ENCODE measurements around the gene PDE1C. TPM values are rescaled to one million over a fixed set of nuclear protein-coding genes. Genes with fewer than 3 reads are reported as not detected.

The PDE1C gene
- total RNA-seq, 1 donor from 2014 or later = 15.5 TPM

DNA sequence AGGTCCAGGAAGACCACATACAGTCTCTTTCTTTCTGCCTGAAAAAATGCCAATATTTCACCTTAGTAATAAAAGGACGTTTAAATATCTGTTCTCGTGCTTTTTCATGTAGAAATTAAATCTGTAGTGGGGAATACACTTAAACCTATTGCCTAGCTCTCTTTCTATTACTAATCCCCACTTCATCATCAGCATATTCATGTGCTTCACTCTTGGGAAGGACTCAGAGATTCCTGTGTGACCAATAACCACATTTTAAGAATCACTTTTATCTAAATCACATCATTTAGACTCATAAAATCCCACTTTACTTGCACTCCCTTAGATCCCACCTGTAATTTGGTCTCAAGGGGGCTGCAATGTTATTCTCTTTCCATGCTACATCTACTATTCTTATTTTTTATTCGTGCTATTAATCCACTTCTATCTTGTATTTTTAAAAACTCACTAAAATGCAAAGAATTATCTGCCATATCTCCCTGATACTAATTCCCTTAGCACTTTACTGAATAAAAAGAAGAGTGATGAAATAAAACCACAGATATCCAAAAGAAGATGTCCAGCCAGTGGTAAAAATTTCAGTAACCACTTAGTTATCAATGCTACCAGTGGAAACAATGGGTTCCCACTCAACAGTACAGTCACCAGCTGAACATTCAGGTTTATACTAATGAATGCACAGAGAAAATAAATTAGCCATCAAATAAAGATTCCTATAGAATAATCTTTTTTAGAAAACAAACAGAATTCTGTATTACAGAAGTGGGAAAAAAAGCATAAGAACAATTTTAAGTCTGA, 281.1 kb downstream of the PDE1C start:
- no peaks in the 10 kb centered on the region for H3K27me3 ChIP-seq (ENCODE audit: low read depth)
- no peaks in the 10 kb centered on the region for H3K4me1 ChIP-seq
- ATAC-seq (no peak), DNase-seq (no peak)
- no peaks in the 10 kb centered on the region for H3K9me3 ChIP-seq
- intact Hi-C loops (cut with DNase I) = no loop called here
- H3K4me3 ChIP-seq = no peak overlapping the region
- TF ChIP-seq, protein P1, sequence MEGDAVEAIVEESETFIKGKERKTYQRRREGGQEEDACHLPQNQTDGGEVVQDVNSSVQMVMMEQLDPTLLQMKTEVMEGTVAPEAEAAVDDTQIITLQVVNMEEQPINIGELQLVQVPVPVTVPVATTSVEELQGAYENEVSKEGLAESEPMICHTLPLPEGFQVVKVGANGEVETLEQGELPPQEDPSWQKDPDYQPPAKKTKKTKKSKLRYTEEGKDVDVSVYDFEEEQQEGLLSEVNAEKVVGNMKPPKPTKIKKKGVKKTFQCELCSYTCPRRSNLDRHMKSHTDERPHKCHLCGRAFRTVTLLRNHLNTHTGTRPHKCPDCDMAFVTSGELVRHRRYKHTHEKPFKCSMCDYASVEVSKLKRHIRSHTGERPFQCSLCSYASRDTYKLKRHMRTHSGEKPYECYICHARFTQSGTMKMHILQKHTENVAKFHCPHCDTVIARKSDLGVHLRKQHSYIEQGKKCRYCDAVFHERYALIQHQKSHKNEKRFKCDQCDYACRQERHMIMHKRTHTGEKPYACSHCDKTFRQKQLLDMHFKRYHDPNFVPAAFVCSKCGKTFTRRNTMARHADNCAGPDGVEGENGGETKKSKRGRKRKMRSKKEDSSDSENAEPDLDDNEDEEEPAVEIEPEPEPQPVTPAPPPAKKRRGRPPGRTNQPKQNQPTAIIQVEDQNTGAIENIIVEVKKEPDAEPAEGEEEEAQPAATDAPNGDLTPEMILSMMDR (IDR thresholded peaks at IDR 0.05) = no peak
- no peaks in the 10 kb centered on the region for H3K36me3 ChIP-seq
- no peak overlapping the region for H3K27ac ChIP-seq

DNA sequence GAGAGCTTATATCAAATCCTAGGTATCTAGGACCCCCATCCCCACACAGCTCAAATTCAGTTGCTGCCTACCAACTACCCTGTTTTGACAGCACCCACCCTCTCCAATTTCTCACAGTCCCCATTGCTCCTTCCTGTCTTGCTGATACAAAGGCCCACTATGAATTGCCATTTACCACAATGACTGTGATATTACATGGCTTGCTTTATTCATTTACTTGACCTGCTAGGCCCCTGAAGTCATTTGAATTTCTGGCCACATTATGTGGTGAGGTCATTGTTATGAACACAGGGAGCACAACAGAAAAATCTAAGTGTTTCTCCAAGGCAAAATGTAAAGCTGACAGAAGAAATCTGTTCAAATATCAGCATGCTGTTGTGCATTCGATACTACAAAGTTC, 281.8 kb downstream of the PDE1C start:
- Histone ChIP-seq H3K36me3 (no peaks in the 10 kb centered on the region), H3K4me1 (no peaks in the 10 kb centered on the region), H3K27ac (no peak overlapping the region), H3K9me3 (no peaks in the 10 kb centered on the region), H3K27me3 (ENCODE audit: low read depth) (no peaks in the 10 kb centered on the region), H3K4me3 (no peak overlapping the region)
- TF ChIP-seq, protein P1 (IDR thresholded peaks at IDR 0.05) = no peak
- DNase-seq (no peak), ATAC-seq (no peak)
- intact Hi-C loops (cut with DNase I) = no loop called here

DNA sequence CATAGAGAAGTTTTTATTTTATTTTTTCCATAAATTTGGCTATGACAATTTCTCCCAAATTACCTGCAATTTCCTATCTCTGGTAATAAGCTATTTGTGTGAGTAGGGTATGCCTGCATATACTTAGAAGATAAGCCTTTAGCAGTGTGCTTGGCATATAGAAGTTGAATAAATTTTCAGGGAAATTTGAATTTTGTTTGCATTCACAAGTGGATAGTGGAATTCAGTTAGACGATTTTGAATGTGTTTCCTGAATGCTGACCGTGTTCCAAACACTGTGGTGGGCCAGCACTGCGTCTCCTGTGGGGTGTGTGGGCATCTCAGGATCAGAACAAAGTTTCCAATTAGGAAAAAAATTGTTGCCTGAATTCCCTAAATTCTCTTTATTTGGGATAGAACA, 283.9 kb downstream of the PDE1C start:
- H3K27me3 ChIP-seq (ENCODE audit: low read depth) = no peaks in the 10 kb centered on the region
- no peak overlapping the region for H3K4me3 ChIP-seq
- no peaks in the 10 kb centered on the region for H3K4me1 ChIP-seq
- DNase-seq = no peak
- intact Hi-C loops (cut with DNase I) = no loop called here
- no peaks in the 10 kb centered on the region for H3K9me3 ChIP-seq
- H3K27ac ChIP-seq = no peak overlapping the region
- H3K36me3 ChIP-seq = no peaks in the 10 kb centered on the region
- TF ChIP-seq, protein P1 (IDR thresholded peaks at IDR 0.05) = no peak
- no peak for ATAC-seq

DNA sequence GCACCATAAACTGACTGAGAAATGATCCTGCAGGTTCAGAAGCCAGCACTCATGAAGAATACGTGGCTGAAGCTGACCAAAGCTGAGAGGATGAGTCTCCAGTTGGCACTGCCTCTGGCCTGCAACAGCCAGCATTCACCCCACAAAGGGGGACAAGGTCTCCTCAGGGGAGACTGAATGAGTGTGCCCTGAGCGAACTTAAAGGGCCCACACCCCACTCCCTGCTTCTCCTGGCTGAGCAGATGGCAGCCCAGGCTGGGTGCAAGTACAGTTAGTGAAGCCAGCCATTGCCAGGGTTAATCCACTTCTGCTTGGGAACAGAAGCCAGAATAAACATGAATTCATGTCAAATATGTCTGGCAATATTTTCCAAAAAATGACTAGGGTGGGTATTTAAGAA, 285.1 kb downstream of the PDE1C start:
- ATAC-seq = no peak
- DNase-seq = no peak
- Histone ChIP-seq H3K9me3 (no peaks in the 10 kb centered on the region), H3K4me1 (no peaks in the 10 kb centered on the region), H3K27me3 (ENCODE audit: low read depth) (no peaks in the 10 kb centered on the region), H3K4me3 (no peak overlapping the region), H3K36me3 (no peaks in the 10 kb centered on the region), H3K27ac (no peak overlapping the region)
- intact Hi-C loops (cut with DNase I) = no loop called here
- TF ChIP-seq, protein P1 (IDR thresholded peaks at IDR 0.05) = no peak

DNA sequence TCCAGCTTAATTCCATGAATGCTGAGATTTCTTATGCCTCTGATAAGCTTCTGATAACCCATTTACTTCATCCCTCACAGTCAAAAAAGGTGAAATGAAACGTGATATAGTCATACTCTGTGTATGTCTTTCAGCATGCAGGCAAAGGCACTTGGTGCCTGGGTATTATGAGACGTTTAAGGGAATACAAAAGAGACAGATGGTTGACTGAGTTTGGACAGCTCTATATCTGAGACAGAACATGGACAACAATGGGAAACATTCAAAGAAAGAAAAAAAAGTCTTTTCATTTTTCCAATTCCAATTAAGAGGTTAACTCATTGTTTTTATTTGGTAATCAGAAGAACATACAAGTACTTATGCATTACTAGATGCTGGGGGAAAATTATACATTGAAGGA, 287.0 kb downstream of the PDE1C start:
- H3K9me3 ChIP-seq = no peaks in the 10 kb centered on the region
- TF ChIP-seq, protein P1 (IDR thresholded peaks at IDR 0.05) = no peak
- no peaks in the 10 kb centered on the region for H3K36me3 ChIP-seq
- no peak overlapping the region for H3K4me3 ChIP-seq
- H3K4me1 ChIP-seq = no peaks in the 10 kb centered on the region
- H3K27ac ChIP-seq = no peak overlapping the region
- intact Hi-C loops (cut with DNase I) = no loop called here
- no peak for ATAC-seq
- H3K27me3 ChIP-seq (ENCODE audit: low read depth) = no peaks in the 10 kb centered on the region
- DNase-seq = no peak

Data from lower lobe of right lung (tissue), 2 donors.